Activated T-cell treated with anti-CD3 and anti-CD28 coated beads for 1 hour (primary cell): ENCODE measurements around the gene SLFN12L.
A peak's percentile ranks its signal among the peaks of the same experiment; 100 is the strongest.
"Not testable (repeated sequence)": the region's sequence is repeated elsewhere in the genome, so short reads cannot be mapped to it uniquely, and the experiment has no call there.

Experiments
- DNase-seq: peaks from one replicate; pipeline ENCODE4 v3.0.0-alpha.2; 2020; ENCODE audit warnings: low read depth

The SLFN12L gene

GRCh38 chr17:35496451-35497290 is 40.8 kb downstream of the SLFN12L start:
- DNase-seq = no peak

GRCh38 chr17:35493040-35493439 is 44.4 kb downstream of the SLFN12L start:
- DNase-seq = no peak

GRCh38 chr17:35491417-35491816 is 46.1 kb downstream of the SLFN12L start:
- no peak for DNase-seq

DNA sequence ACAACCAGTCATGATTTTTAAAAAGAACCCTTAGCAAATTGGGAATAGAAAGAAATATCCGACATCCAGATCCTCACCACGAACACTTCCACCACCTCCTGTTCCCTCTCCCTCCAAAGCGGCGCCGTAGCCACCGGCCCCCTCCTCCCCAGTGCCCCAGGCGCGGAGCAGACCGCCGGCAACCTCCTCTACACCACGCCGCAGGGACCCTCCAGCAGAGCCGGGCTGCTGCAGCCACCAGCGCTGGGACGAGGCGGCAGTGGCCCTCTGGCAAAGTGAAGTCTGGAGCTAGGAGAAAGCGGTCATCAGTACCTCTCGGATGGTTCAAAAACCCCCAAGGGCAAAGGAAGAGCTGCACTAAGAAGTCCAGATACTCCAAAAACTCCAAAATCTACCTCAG is 47.5 kb downstream of the SLFN12L start:
- no peak for DNase-seq

GRCh38 chr17:35488991-35489390 is 48.5 kb downstream of the SLFN12L start:
- DNase-seq = no peak

GRCh38 chr17:35486920-35487732 is 50.4 kb downstream of the SLFN12L start:
- DNase-seq = peak; percentile 58

- no peak for DNase-seq
Measured at GRCh38 chr17:35479271-35479670, 58.2 kb downstream of the SLFN12L start.

GRCh38 chr17:35477248-35477647 is 60.2 kb downstream of the SLFN12L start:
- DNase-seq = no peak

GRCh38 chr17:35476283-35476820 is 61.1 kb downstream of the SLFN12L start:
- no peak for DNase-seq

- no peak for DNase-seq
Measured at GRCh38 chr17:35468475-35468874, 69.0 kb downstream of the SLFN12L start.

- DNase-seq = no peak
Measured at GRCh38 chr17:35467824-35468223, 69.7 kb downstream of the SLFN12L start.

DNA sequence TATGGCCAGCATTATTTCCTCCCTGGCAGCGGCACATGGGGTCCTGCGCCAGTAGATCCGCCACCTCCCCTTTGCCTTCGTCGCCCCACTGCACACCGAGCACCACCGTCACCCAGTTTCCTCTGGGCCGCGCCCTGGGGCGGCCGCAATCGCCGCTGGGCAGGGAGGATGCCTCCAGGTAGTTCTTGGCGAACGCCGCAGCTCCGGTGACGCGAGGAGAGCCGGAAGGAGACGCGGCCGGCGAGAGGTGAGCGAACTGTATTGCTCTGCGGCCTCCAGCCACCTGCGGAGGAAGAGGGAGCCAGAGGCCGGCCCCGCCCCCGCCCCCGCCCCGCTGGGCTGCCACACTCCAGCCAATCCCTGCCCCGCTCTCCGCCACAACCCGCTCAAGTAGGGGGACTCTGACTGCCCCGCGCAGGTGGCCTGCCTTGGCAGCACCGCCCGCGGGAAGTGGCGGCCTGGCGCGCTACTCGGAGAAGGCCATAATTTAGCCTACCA is 77.1 kb downstream of the SLFN12L start:
- no peak for DNase-seq

GRCh38 chr17:35454035-35454434 is 83.4 kb downstream of the SLFN12L start:
- DNase-seq = not testable (repeated sequence)

- no peak for DNase-seq
Measured at GRCh38 chr17:35453171-35453570, 84.3 kb downstream of the SLFN12L start.

DNA sequence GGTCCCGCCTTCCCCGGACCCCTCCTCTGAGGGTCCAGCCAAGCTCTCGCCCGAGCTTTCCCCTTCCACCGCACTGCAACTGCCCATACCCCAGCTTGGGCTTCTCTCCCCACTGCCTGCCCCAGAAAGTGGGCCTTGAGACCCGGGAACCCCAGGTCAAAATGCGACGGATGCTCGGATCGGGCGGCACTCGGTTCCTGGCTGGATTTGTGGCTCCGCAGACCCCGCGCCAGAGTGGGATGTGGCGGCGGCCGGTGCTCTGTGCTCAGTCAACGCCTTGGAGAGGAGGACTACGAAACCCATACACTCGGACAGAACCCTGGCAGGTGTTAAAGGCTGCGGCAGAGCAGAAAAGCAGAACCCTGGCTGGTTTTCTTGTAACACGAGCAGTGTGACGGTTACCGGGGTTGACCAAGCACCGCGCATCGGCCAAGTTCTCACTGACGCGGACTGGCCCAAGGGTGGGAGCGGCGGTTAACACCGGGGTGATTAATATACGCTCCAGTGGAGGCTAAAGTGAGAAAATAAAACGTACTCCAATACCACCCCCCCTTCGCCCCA is 88.0 kb downstream of the SLFN12L start:
- no peak for DNase-seq

GRCh38 chr17:35448899-35449227 is 88.6 kb downstream of the SLFN12L start:
- DNase-seq = no peak

DNA sequence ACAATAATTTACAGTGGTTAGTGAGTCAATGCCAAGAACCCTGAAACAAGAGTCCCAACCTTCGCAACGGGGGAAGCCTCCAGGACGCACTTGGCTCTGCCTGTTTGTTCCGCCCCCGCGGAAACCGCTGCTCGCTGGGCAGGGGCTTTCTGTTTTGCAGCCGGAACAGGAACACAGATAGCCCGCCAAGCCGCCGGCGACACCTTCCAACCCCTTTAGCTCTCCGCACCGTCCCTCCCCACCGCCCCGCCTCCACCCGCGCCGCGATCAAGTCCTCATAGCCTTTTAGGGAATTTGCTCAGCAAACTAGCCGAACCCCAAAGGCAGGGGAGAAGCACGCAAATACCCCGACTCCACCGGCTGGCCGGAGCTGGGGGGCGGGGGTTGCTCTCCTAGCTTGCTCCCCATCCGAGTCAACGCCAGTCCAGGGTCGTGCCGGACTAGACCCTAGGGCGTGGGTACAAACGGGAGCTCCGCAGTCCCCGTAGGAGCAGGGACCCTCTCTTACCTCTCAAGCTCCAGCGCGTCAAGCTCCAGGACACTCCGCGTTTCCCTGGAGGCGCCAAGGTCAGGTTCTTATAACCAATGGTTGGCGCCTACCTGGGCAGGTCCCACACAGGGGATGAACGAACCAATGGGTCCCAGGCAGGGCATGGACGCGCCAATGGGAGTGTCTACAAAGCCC is 89.1 kb downstream of the SLFN12L start, which contains the start of gene SLFN13:
SLFN13 (minus strand) TSS at position 553 of the 685 bp plus-strand sequence. CDS start 3,086 bp downstream, outside the sequence.
- peak; percentile 66 for DNase-seq

DNA sequence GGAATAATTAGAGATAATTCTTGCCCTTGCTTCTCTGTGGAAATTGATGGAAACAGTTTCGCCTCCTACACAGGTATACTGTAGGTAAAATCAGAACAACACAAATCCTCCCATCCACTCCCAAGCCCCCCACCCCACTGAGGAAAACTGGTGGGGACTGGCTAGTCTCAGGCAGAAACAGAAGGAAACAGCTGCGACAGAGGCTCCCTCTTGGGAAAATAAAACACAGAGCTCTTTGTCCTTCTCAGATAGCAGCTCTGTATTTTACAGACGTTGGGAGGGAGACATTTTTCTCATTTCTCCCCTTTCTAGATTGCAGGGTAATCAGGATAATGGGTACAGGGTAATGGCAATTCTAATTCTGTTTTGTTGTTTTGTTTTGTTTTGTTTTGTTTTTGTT is 90.0 kb downstream of the SLFN12L start:
- no peak for DNase-seq

GRCh38 chr17:35438433-35438832 is 99.0 kb downstream of the SLFN12L start:
- no peak for DNase-seq

- peak; percentile 55 for DNase-seq
Measured at GRCh38 chr17:35433075-35433894, 104.2 kb downstream of the SLFN12L start.
